Amygdala (tissue), 56 donors: ENCODE measurements around the gene SOX8.

Source experiments
- DNase-seq, 56 donors: peaks; one replicate each; lab custom pipeline; 2025; lab: John Stamatoyannopoulos, UW

Gene SOX8

DNA sequence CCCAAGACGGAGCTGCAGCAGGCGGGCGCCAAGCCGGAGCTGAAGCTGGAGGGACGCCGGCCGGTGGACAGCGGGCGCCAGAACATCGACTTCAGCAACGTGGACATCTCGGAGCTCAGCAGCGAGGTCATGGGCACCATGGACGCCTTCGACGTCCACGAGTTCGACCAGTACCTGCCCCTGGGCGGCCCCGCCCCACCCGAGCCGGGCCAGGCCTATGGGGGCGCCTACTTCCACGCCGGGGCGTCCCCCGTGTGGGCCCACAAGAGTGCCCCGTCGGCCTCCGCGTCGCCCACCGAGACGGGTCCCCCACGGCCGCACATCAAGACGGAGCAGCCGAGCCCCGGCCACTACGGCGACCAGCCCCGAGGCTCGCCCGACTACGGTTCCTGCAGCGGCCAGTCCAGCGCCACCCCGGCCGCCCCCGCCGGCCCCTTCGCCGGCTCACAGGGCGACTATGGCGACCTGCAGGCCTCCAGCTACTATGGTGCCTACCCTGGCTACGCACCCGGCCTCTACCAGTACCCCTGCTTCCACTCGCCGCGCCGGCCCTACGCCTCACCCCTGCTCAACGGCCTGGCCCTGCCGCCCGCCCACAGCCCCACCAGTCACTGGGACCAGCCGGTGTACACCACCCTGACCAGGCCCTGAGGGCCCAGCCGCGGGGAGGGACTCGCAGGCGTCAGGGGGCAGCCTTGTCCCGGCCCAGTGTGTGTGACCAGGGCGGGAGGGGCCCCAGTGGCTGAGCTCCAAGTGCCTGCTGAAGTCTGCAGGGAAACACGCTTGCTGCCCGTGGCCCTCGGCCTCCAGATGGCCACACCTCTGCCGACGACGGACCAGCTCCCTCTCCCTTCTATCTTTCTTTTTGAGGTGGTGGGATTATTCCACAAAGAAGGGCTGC, 3.4 kb downstream of the SOX8 start:
- DNase-seq: peak in 42 of 56 donors; percentile 16 to 81 (median 46)

GRCh38 chr16:985646-986400, 4.3 kb downstream of the SOX8 start:
- DNase-seq: peak in 5 of 56 donors; percentile 19 to 35 (median 28)

- no peak for DNase-seq
Measured at GRCh38 chr16:986411-986810, 4.8 kb downstream of the SOX8 start.

GRCh38 chr16:986925-987582, 5.5 kb downstream of the SOX8 start:
- DNase-seq: peak in 40 of 56 donors; percentile 14 to 74 (median 46)

DNA sequence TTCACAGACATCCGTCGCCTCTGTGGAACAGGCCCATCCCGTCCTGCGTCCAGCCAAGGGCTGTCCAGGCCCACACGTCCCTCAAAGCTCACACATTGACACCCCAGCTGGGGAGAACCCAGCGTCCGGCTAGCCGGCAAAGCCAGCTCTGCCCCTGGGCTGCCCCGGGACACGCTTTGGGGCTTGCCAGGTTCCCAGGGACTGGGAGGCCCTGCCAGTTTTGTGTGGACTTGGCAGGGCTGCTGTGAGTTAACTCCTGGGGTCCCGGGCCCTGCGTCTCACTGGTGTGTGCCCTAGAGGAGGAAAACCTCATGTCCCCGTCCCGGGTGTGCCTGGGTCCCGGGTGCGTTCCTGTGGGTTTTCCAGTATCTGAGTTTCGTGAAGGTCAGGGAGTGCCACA, 6.3 kb downstream of the SOX8 start:
- peak in 51 of 56 donors; percentile 14 to 87 (median 66) for DNase-seq

DNA sequence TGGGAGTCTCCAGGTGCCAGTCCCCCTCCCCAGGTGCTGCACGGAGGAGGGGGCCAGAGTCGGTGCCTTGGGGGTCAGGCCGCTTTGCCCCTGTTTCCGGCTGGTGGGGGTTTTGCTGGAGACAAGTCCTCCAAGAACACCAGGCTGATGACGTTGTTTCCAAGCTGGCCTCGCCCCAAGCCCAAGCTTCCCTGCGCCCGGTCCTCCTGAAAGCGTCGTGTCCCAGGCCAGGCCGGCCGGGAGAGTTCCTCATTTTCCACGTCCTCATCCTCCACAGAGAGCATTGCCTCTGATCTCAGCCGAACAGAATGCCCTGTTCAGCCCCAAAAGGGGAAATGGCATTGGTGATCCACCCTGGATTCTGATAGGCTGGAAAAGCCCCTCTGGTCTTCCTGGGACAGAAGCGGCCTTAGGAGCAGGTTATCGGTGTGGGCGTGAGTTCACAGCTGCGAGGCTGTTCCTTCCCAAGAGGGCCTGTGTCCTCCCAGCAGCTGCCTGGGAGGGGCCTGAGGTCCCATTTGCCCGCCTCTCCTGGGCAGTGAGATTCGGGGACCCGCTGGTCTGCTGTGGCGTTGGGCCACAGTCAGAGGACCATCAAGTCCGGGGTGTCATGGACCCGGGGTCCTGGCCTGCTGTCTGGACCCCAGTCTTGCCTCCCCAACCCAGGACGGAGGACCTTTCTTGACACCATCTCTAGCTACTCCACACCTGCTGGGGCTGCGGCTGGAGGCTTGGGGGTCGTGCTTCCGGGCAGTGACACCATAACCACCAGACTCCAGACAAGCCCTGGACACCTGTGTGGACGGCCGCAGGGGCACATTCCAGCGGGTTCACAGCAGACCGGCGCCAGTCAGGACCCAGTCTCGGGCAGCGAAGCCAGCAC, 7.1 kb downstream of the SOX8 start:
- peak in 19 of 56 donors; percentile 11 to 63 (median 43) for DNase-seq

- DNase-seq: peak in 1 of 56 donors; percentile 13
Measured at GRCh38 chr16:989354-989814, 7.8 kb downstream of the SOX8 start.

DNA sequence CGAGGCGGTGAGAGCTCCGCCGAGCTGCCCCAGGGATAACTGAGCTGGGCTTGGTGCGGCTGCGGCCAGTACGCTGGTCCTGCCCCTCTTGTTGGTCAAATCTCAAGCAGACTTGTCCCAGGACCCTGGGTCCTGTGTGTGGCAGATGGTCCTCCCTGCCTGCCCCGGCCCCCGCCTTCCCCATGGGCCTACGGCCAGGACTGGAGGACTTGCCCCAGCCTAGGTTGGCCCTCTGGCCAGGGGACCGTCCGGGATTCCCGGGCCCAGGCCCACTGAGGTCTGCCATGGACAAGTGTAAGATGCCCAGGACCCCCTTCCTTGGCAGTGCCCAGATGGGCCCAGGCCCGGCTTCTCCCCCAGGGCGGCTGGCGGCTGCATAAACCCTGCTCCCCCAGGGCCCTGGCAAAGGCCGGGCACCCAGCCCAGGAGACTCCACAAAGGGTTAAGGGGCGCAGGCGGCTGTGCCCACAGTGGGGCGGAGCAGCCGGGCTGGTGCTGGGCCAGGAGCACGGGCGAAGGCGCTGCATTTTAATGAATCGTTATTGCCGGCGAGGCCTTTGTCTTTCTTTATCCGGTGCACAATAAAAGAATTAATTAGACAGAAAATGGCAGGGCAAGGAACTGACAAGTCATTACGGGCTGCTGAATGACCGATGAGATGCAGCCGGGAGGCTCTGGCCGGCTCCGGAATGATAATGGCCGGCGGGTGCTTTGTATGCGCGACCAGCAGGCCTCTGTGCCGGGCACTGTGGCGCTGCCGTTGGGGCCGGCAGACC, 9.1 kb downstream of the SOX8 start:
- peak in 54 of 56 donors; percentile 34 to 94 (median 70) for DNase-seq

- DNase-seq: peak in 3 of 56 donors; percentile 32 to 42 (median 39)
Measured at GRCh38 chr16:991345-991744, 9.8 kb downstream of the SOX8 start.

GRCh38 chr16:991773-992172, 10.2 kb downstream of the SOX8 start:
- peak in 6 of 56 donors; percentile 19 to 53 (median 28) for DNase-seq

- no peak for DNase-seq
Measured at GRCh38 chr16:993731-994130, 12.2 kb downstream of the SOX8 start.

GRCh38 chr16:995087-995486, 13.5 kb downstream of the SOX8 start:
- DNase-seq: no peak

- no peak for DNase-seq
Measured at GRCh38 chr16:995783-996182, 14.2 kb downstream of the SOX8 start.

GRCh38 chr16:996681-997080, 15.1 kb downstream of the SOX8 start:
- DNase-seq: no peak

DNA sequence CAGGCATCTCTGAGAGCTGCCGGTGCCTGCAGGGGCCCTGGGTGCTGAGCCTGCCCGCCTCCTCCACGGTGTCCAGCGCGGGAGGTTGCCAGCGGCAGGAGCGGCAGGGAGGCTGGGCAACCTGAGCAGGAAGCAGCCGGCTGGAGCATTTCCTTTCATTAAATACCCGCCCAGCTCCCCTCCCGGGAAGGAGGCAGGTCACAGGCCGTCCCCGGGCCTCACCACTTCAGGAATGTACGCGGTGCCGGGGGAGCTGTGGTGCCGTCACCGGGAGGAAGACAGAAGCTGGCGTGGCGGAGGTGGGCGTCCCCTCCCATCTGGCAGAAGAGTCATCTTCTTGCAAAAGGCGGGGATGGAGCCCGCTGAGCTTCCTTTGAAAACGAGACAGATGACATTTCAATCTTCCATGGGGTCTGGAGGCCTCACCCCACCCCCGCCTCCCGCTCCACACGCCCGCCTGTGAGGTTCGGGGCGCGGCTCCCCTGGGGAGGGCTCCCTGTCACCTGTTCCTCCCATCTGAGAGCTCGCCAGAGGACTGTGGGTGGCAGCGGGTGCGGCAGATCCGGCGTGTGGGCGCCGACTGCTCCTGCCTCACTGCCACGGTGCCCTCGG, 16.0 kb downstream of the SOX8 start:
- peak in 23 of 56 donors; percentile 5 to 76 (median 51) for DNase-seq

DNA sequence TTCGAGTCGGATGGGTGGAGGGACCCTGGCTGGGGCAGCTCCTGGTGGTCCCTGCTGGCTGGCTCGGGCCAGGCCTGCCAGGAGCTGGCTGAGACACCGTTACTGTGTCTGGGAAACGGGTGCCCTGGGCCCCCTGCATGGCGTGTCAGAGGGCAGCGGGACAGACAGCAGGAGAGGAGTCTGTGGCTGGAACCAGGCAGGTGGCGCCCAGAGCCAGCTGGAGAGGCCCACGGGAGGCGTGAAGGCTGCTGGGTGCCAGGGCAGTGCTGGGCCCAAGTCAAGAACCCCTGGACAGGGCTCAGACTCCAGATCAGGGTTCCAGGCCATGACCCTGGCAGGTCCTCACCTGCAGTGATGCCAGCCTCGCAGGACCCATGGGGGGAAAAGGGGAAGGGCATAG, 16.6 kb downstream of the SOX8 start:
- peak in 1 of 56 donors; percentile 27 for DNase-seq

DNA sequence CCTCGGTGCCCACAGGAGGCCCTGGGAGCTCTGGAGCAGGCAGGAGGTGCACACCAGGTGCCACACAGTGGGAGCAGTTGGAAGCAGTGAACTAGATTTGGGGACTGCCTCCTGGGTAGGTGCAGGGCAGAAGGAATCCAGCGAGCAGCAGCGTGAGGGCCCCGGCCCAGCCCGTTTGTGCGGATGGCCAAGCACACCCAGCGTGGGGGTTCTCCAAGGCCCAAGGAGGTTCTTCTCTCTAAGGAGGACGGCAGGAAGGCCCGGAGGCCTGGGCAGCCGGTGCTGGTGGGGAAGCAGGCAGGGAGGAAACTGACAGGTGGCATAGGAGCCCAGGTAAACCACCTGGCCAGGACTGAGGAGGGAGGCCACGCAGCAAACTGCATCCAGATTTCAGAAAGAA, 17.0 kb downstream of the SOX8 start:
- no peak for DNase-seq

GRCh38 chr16:999677-1000076, 18.1 kb downstream of the SOX8 start:
- no peak for DNase-seq
